Choroid plexus epithelial cell (primary cell): ENCODE results near the gene EPX.

Source experiments
- DNase-seq: peaks from one replicate; pipeline ENCODE4 v3.0.0-alpha.2; 2010; ENCODE audit warnings: low read depth
- H3K4me3 ChIP-seq: 2 replicates; pipeline ENCODE4 v1.5.1; 2011; ENCODE audit warnings: low read depth, mild to moderate bottlenecking, control low read depth, low read length, moderate library complexity
- CTCF ChIP-seq: conservative IDR thresholded peaks from 2 replicates; pipeline ENCODE4 v1.5.1; 2011; ENCODE audit warnings: low read depth, mild to moderate bottlenecking, control low read depth, inconsistent platforms, low read length, moderate library complexity

The EPX gene

DNA sequence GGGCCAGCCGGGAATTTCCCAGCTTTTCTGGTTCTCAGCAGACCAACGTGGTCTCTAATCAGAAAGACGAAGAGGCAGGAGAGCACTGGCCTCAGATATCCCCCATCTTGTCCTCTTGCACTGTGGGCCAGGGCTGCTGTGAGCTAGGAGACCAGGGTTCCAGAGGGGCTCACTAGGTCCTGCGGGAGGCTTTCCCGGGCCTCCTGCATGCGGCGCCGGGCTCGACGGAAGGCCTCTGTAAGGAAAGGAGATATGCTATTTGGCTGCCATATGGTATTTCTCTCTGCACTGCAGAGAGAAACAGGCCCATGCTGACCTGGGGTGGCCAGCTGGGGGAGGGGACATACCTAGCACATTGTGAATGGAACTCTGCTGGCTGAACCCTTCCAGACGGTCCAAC lies 13.4 kb downstream of the EPX start:
- no peak for TF ChIP-seq CTCF
- no peak overlapping the region for H3K4me3 ChIP-seq
- no peak for DNase-seq

DNA sequence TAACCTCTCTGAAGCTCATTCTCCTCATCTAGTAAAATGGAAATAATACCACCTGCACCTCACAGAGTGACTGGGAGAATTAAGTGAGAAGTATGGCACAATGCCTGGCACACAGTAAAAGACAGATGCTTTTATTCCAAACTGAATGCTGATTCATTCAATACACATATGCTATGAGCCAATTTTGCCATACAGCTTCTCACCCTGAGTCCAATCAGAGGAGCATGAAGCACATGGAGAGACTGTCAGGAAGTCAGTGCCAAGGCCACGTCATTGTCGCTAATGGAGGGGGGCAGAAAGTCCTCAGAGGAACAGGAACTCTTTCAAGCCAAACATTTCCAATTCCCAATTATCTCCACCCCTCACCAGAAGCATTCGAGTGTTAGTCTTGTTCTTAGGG lies 14.9 kb downstream of the EPX start:
- no peak overlapping the region for H3K4me3 ChIP-seq
- DNase-seq: no peak
- no peak for TF ChIP-seq CTCF

DNA sequence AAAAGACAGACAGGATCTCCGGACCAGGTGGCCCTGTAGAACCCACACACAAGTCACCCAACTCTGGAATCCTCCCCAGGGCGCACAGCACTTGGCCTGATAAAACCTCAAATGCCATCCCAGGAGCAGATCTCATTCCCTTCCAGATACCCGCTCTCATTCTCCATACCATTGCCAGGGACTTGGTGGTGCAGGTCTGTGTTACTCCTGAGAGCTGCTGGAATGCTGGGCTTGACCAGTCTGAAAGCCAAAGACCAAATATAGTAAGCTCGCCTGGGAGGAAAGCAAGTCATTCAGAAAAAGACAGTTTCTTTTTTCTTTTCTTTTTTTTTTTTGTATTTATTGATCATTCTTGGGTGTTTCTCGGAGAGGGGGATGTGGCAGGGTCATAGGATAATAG lies 15.8 kb downstream of the EPX start:
- no peak overlapping the region for H3K4me3 ChIP-seq
- TF ChIP-seq CTCF: no peak
- DNase-seq: no peak

- no peak for TF ChIP-seq CTCF
- no peak for DNase-seq
- H3K4me3 ChIP-seq: no peak overlapping the region
These were observed 18.4 kb downstream of the EPX start for GRCh38 chr17:58210922-58211321.

DNA sequence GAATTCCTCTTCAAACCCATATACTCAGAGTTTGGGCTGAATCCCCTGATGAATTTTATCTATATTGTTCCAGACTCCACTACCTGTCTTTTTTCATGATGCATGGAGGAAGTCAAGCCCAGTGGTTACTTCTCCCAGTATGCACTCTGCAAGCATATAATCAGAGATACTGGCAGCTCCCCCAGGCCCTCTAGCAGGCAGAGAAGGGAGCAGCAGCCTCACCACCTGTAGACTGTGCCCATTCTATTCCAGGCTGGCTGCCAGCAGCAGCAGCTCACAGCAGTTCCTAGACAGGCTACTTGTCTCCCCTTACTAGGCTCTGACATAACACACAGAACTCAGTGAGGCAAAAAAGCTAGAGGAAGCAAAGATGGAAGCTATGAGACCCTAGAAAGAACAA lies 23.2 kb downstream of the EPX start:
- no peak overlapping the region for H3K4me3 ChIP-seq
- TF ChIP-seq CTCF: no peak
- DNase-seq: no peak

DNA sequence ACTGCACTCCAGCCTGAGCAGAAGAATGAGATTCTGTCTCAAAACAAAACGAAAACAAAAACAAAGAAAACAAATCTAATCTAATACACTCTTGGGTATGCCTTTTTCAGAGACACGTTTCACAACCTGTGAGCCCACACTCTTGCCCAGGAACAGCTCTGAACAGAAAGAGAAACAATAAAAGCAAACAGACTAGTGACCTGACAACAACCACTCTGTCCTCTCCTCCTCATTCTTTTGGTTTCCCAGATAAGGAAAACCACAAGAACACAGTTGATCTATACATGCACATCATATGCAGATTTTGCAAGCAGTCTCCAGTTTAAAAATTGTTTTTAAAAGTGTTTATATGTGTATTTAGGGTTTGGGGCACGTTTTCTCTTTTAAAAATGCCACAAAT lies 25.2 kb downstream of the EPX start:
- DNase-seq: no peak
- no peak for TF ChIP-seq CTCF
- H3K4me3 ChIP-seq: no peak overlapping the region

DNA sequence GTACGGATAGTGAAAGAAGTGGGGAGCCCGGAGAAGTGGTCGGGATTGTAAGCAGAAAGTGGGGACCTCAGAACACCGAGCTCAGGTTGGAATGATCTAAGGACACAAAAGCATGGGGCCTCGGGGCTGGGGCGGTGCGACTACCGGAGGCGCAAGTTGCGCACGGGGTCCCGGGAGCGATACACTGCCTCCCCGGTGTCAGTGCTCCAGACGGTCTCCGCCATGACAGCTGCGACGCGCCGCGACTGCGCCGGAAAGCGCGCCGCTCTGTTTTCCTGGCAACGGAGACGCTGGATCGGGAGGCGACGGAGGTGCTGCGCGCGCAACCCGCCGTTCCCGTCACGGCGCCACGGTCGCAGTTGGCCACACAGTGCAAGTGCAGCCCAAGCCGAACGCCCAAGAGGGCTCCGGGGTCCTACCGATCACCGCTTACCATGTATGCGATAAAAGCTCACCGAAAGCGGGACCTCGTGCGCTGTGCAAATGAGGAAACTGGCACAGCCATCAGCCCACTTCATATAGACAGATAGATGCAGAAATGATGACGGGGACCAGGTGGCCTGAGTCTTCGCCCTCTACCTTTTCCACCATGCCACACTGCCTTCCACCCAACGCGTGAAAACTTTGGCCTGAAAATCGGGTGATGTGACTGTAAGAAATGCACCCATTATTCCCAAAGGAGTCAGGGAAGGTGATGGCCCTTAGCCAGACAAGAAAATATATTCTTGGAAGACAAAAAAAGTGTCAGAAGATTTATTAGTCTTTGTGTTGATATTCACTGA lies 26.7 kb downstream of the EPX start, which contains the start of gene MKS1:
MKS1 (minus strand) TSS at position 249 of the 782 bp plus-strand sequence; CDS start at position 224, 25 bp downstream.
- peak; percentile 93 for DNase-seq
- TF ChIP-seq CTCF: peak; percentile 53
- H3K4me3 ChIP-seq: peak within 1 kb of the TSS; percentile 85
